ENCODE data around the gene MAPK7.

- TF ChIP-seq CTCF (IDR thresholded peaks at IDR 0.05) (no peak), POLR2AphosphoS5 (IDR thresholded peaks at IDR 0.05) (no peak)
Observed at GRCh38 chr17:19414396-19415280, 36.3 kb downstream of the MAPK7 start.

Data from breast epithelium (tissue), 3 donors.